Keratinocyte (primary cell): Measurements from ENCODE around the gene GRB10. TPM values are rescaled to one million over a fixed set of nuclear protein-coding genes. Genes with fewer than 3 reads are reported as not detected.

Experiments used
- DNase-seq: peaks from one replicate; pipeline ENCODE4 v3.0.0-alpha.2; 2011; ENCODE audit warnings: low read depth, missing footprints, low spot score
- FAIRE-seq: peaks from 2 replicates; lab custom pipeline; 2011; peaks lifted over from hg19 to GRCh38; lab: Jason Lieb, UNC
- H2AFZ ChIP-seq: 2 replicates; pipeline ENCODE4 v1.6.0; 2012; ENCODE audit warnings: low read length, control low read depth, inconsistent platforms; ENCODE audit not compliant: control insufficient read depth
- H3K27ac ChIP-seq: 2 replicates; pipeline ENCODE4 v1.5.1; 2011; ENCODE audit warnings: low read length; ENCODE audit not compliant: control insufficient read depth, insufficient read depth
- H3K27me3 ChIP-seq: 3 replicates; pipeline ENCODE4 v1.6.0; 2011; ENCODE audit warnings: low read length; ENCODE audit not compliant: control insufficient read depth, insufficient read depth; ENCODE audit errors: extremely low read depth
- H3K36me3 ChIP-seq, 2 experiments: 2 replicates in 1 of 2; 3 replicates in 1 of 2; pipeline ENCODE4 v1.5.1; 2011; ENCODE audit warnings: low read length in 2 of 2, mild to moderate bottlenecking in 1 of 2; ENCODE audit not compliant: control insufficient read depth in 2 of 2, insufficient read depth in 2 of 2; ENCODE audit errors: extremely low read depth in 1 of 2
- H3K4me1 ChIP-seq: 3 replicates; pipeline ENCODE4 v1.5.1; 2011; ENCODE audit warnings: low read length; ENCODE audit not compliant: control insufficient read depth, insufficient read depth; ENCODE audit errors: extremely low read depth
- H3K4me2 ChIP-seq: 3 replicates; pipeline ENCODE4 v1.6.0; 2011; ENCODE audit warnings: low read depth, low read length; ENCODE audit not compliant: control insufficient read depth, insufficient read depth; ENCODE audit errors: extremely low read depth
- H3K4me3 ChIP-seq, 3 experiments: fragments of 200-600 bp in 1 of 3; sonication (generic) in 1 of 3; 2 replicates in 2 of 3; 3 replicates in 1 of 3; pipeline ENCODE4 v1.5.1; 2011 to 2016; ENCODE audit warnings: low read length in 3 of 3, mild to moderate bottlenecking in 3 of 3, control low read depth in 2 of 3, inconsistent platforms in 1 of 3, low read depth in 1 of 3, mixed read lengths in 1 of 3, mixed run types in 1 of 3, moderate library complexity in 1 of 3; ENCODE audit not compliant: control insufficient read depth in 2 of 3, insufficient read depth in 2 of 3; ENCODE audit errors: extremely low read depth in 1 of 3
- H3K79me2 ChIP-seq: 2 replicates; pipeline ENCODE4 v1.6.0; 2012; ENCODE audit warnings: low read length; ENCODE audit not compliant: control insufficient read depth, insufficient read depth
- H3K9ac ChIP-seq: 3 replicates; pipeline ENCODE4 v1.6.0; 2011; ENCODE audit warnings: low read length; ENCODE audit not compliant: control insufficient read depth, insufficient read depth; ENCODE audit errors: extremely low read depth
- H3K9me1 ChIP-seq: 3 replicates; pipeline ENCODE4 v1.6.0; 2011; ENCODE audit warnings: low read length; ENCODE audit not compliant: control insufficient read depth, insufficient read depth; ENCODE audit errors: extremely low read depth
- H3K9me3 ChIP-seq: 2 replicates; pipeline ENCODE4 v1.5.1; 2012; ENCODE audit warnings: low read depth, low read length; ENCODE audit not compliant: control insufficient read depth
- H4K20me1 ChIP-seq: 3 replicates; pipeline ENCODE4 v1.6.0; 2011; ENCODE audit warnings: low read length; ENCODE audit not compliant: control insufficient read depth, insufficient read depth; ENCODE audit errors: extremely low read depth
- EZH2 ChIP-seq: IDR thresholded peaks from one replicate; pipeline ENCODE4 v1.6.1; 2012; ENCODE audit warnings: inconsistent platforms, mild to moderate bottlenecking, low read length, moderate library complexity
- dilution Hi-C: fragments of 300-500 bp; cut with MboI; formaldehyde crosslinking; loops from one replicate; pipeline ENCODE4 v1.7.0; 2020; ENCODE audit warnings: low sequenced_read_pairs; ENCODE audit not compliant: extremely low pct_ligation_motif_present
- polyA plus RNA-seq, 5 experiments: library from polyadenylated mRNA; depleted of rRNA in 3 of 5; stranded (reverse) in 3 of 5; stranded (forward) in 1 of 5; unstranded in 1 of 5; fragments of >200 nt; gene quantifications; 1 replicate in 1 of 5; 2 replicates in 3 of 5; 3 replicates in 1 of 5; pipeline versions ENCODE4 v1.2.1 to v1.2.3, GENCODE V29; 2011 to 2012; ENCODE audit warnings: missing spikeins in 2 of 5, low read depth in 1 of 5, low replicate concordance in 1 of 5
- TF ChIP-seq, protein P1 (sequence below), 3 experiments: IDR thresholded peaks in 1 of 3; conservative IDR thresholded peaks in 1 of 3; optimal IDR thresholded peaks in 1 of 3; 2 replicates in 2 of 3; 3 replicates in 1 of 3; pipeline versions ENCODE3 to v1.5.1; 2011; ENCODE audit warnings: low read length in 3 of 3, mild to moderate bottlenecking in 3 of 3, moderate library complexity in 2 of 3, control low read depth in 1 of 3, inconsistent platforms in 1 of 3; ENCODE audit not compliant: insufficient read depth in 2 of 3; ENCODE audit errors: extremely low read depth in 1 of 3

GRB10 gene
- polyA plus RNA-seq, 1 donor (not counting 4 experiments of a cell fraction or from before 2014, with no cell fraction given) = 4.4 TPM

DNA sequence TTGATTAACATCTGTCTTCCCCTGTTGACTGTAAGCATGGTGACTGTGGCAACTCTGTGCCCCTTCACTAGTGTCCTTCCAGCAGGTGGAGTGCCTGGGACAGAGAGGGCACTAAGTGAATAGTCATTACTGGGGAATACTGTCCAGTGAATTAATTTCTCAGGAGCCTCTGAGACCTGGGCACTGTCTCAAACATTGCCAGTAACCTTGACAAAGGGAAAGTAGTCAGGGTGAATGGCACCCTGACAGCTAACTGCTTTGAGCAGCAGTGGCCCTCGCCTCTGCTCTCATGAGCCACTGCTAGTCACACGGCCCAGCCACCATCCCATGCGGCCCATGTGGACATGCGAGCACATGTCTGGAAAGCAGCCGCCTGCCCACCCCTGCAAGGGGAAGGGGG lies 13.1 kb upstream of the GRB10 start:
- peaks cover 5% of the 10 kb centered on the region for H3K79me2 ChIP-seq
- no peak overlapping the region for H3K27ac ChIP-seq
- H3K9me3 ChIP-seq = no peaks in the 10 kb centered on the region
- FAIRE-seq (no peak), DNase-seq (no peak)
- H3K4me1 ChIP-seq = peaks cover 5% of the 10 kb centered on the region
- no peak overlapping the region for H3K4me2 ChIP-seq
- dilution Hi-C loops = no loop called here
- H2AFZ ChIP-seq = no peak overlapping the region
- no peaks in the 10 kb centered on the region for H3K9me1 ChIP-seq
- H3K9ac ChIP-seq = no peak overlapping the region
- TF ChIP-seq, protein P1, sequence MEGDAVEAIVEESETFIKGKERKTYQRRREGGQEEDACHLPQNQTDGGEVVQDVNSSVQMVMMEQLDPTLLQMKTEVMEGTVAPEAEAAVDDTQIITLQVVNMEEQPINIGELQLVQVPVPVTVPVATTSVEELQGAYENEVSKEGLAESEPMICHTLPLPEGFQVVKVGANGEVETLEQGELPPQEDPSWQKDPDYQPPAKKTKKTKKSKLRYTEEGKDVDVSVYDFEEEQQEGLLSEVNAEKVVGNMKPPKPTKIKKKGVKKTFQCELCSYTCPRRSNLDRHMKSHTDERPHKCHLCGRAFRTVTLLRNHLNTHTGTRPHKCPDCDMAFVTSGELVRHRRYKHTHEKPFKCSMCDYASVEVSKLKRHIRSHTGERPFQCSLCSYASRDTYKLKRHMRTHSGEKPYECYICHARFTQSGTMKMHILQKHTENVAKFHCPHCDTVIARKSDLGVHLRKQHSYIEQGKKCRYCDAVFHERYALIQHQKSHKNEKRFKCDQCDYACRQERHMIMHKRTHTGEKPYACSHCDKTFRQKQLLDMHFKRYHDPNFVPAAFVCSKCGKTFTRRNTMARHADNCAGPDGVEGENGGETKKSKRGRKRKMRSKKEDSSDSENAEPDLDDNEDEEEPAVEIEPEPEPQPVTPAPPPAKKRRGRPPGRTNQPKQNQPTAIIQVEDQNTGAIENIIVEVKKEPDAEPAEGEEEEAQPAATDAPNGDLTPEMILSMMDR (optimal IDR thresholded peaks at IDR 0.05 in 1 of 3, IDR thresholded peaks at IDR 0.05 in 1 of 3, conservative IDR thresholded peaks at IDR 0.05 in 1 of 3; ENCODE audit: extremely low read depth in 1 of 3, insufficient read depth in 2 of 3, low read length in 3 of 3) = peak in 2 of 3 experiments; percentile 8 to 51
- TF ChIP-seq EZH2 = no peak
- H3K27me3 ChIP-seq = peaks cover 28% of the 10 kb centered on the region
- H3K36me3 ChIP-seq = no peaks in the 10 kb centered on the region
- no peak overlapping the region for H3K4me3 ChIP-seq
- H4K20me1 ChIP-seq = peaks cover 6% of the 10 kb centered on the region

DNA sequence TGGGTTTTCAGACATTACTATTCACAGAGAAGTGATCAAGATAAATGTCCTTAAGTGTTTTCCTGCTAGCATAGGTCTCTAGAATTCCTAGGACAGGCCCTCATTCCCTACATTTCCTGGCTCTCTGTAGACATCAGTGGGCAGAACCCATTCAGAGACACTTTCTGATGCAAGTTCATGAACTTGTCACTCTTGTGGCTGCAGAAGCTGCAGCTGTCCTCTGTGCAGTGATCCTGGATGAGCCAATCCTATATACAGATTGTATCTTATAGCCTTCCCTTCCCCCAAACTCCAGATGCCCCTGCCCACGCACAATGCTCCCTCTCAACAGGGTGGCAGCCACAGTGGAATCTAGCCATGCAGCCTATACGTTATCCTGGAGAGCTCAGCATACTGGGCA lies 12.6 kb upstream of the GRB10 start:
- dilution Hi-C loops = no loop called here
- no peaks in the 10 kb centered on the region for H3K9me1 ChIP-seq
- H4K20me1 ChIP-seq = peaks cover 8% of the 10 kb centered on the region
- no peak overlapping the region for H3K4me2 ChIP-seq
- no peak overlapping the region for H2AFZ ChIP-seq
- no peak overlapping the region for H3K9ac ChIP-seq
- H3K9me3 ChIP-seq = no peaks in the 10 kb centered on the region
- no peak overlapping the region for H3K27ac ChIP-seq
- H3K27me3 ChIP-seq = peaks cover 30% of the 10 kb centered on the region
- peaks cover 5% of the 10 kb centered on the region for H3K79me2 ChIP-seq
- peaks cover 5% of the 10 kb centered on the region for H3K4me1 ChIP-seq
- DNase-seq (no peak), FAIRE-seq (no peak)
- no peak overlapping the region for H3K4me3 ChIP-seq
- no peaks in the 10 kb centered on the region for H3K36me3 ChIP-seq
- TF ChIP-seq EZH2 = no peak
- TF ChIP-seq, protein P1 (optimal IDR thresholded peaks at IDR 0.05 in 1 of 3, IDR thresholded peaks at IDR 0.05 in 1 of 3, conservative IDR thresholded peaks at IDR 0.05 in 1 of 3; ENCODE audit: extremely low read depth in 1 of 3, insufficient read depth in 2 of 3, low read length in 3 of 3) = no peak
